OCI-LY1 (cell line): Measurements from ENCODE around the gene ACAD8.

Source experiments
- CTCF ChIP-seq: fragments of 200-600 bp; sonication (generic), shearing (Covaris generic); IDR thresholded peaks from 2 replicates; pipeline ENCODE4 v1.5.1; 2017; ENCODE audit warnings: mild to moderate bottlenecking, antibody characterized with exemption, low read length, moderate library complexity, mixed read lengths
- EZH2 ChIP-seq: fragments of 200-600 bp; sonication (generic), shearing (Covaris generic); IDR thresholded peaks from 2 replicates; pipeline ENCODE4 v1.8.0; 2017; ENCODE audit warnings: borderline replicate concordance, mixed run types, mild to moderate bottlenecking, antibody characterized with exemption, low read length, moderate library complexity, mixed read lengths

- no peak for TF ChIP-seq CTCF
- no peak for TF ChIP-seq EZH2
These were observed 9.5 kb upstream of the ACAD8 start for GRCh38 chr11:134243913-134244312.
